Small intestine (tissue), 7 donors: ENCODE results near the gene MAP3K21. TPM values are rescaled to one million over a fixed set of nuclear protein-coding genes. Genes with fewer than 3 reads are reported as not detected.

Experiments used
- DNase-seq, 2 donors: peaks; one replicate each; pipeline versions ENCODE4 v3.0.0 to v3.0.0-alpha.2; 2013
- FAIRE-seq: peaks from 2 replicates; lab custom pipeline; 2012; peaks lifted over from hg19 to GRCh38; lab: Jason Lieb, UNC
- H3K27ac ChIP-seq, 3 donors: one replicate each; pipeline ENCODE4 v1.5.1; 2013; ENCODE audit warnings: low read length in 2 of 3, mild to moderate bottlenecking in 2 of 3, control low read depth in 1 of 3, inconsistent platforms in 1 of 3, low read depth in 1 of 3, moderate library complexity in 1 of 3
- H3K27me3 ChIP-seq, 3 donors: one replicate each; pipeline ENCODE4 v1.6.1; 2013; ENCODE audit warnings: low read length in 3 of 3, inconsistent platforms in 1 of 3; ENCODE audit not compliant: control insufficient read depth in 3 of 3, insufficient read depth in 3 of 3
- H3K36me3 ChIP-seq, 3 donors: one replicate each; pipeline ENCODE4 v1.6.1; 2013; ENCODE audit warnings: low read length in 3 of 3, inconsistent platforms in 1 of 3, low read depth in 1 of 3, mild to moderate bottlenecking in 1 of 3, moderate library complexity in 1 of 3; ENCODE audit not compliant: control insufficient read depth in 3 of 3, insufficient read depth in 2 of 3
- H3K4me1 ChIP-seq, 3 donors: one replicate each; pipeline ENCODE4 v1.6.1; 2013; ENCODE audit warnings: low read length in 2 of 3, inconsistent platforms in 1 of 3, low read depth in 1 of 3, mild to moderate bottlenecking in 1 of 3, moderate library complexity in 1 of 3; ENCODE audit not compliant: control insufficient read depth in 3 of 3, insufficient read depth in 2 of 3
- H3K4me3 ChIP-seq, 3 donors: one replicate each; pipeline ENCODE4 v1.5.1; 2013; ENCODE audit warnings: low read length in 3 of 3, control low read depth in 1 of 3, inconsistent platforms in 1 of 3, low read depth in 1 of 3, mild to moderate bottlenecking in 1 of 3, moderate library complexity in 1 of 3
- H3K9me3 ChIP-seq, 2 donors: one replicate each; pipeline ENCODE4 v1.6.1; 2013; ENCODE audit warnings: low read depth in 1 of 2, low read length in 1 of 2; ENCODE audit not compliant: control insufficient read depth in 2 of 2, insufficient read depth in 1 of 2
- WGBS, 3 donors: extraction: QIAGEN DNeasy Blood & Tissue Kit; methylation state at CpG; one replicate each; pipeline ENCODE4 v1.1.7; 2013; 5-methylcytosine and 5-hydroxymethylcytosine counted together
- polyA plus RNA-seq, 4 donors: library from polyadenylated mRNA; stranded (reverse) in 3 of 4; unstranded in 1 of 4; fragments of 200-250 nt in 3 of 4; fragments of 120-200 nt in 1 of 4; gene quantifications; one replicate each; pipeline versions ENCODE4 v1.2.1 to v1.2.3, GENCODE V29; 2013
- donor health status: healthy with polysubstance abuse.
- donor health status: control.
- donor health status: control.
- donor health status: Bipolar disorder and iron deficiency.
- donor health status: healthy.

MAP3K21 gene
- polyA plus RNA-seq, 4 donors, result 7.6 to 11.9 (median 10.6) TPM

DNA sequence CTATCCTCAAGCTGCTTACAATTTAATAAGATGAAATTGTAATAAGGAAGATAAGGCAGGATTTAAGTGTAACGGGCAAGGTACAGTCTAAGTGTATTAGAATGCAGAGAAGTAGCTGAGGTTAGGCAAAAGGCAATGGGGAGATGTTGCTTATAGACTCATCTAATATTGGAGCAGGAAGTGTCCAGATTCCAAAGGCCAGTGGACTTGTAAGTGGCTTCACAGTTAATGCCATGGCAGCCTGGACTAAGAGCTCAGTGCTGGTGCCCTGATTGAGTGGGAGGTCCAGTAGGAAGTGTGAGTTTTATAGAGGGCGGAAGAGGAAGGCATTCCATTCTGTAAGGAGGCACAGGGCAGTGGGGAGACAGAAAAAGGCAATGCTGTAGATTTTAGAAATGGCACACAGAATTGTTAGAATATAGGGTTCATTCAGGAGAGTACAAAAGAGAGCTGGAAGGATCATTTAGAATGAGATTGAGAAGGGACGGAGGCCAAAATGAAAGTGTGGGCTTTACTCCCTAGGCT, 12.6 kb downstream of the MAP3K21 start:
- Histone ChIP-seq H3K4me3 (no peak overlapping the region), H3K4me1 (peaks cover 0 to 7% (median 7%) of the 10 kb centered on the region in 3 donors), H3K36me3 (no peaks in the 10 kb centered on the region), H3K9me3 (no peaks in the 10 kb centered on the region), H3K27me3 (no peaks in the 10 kb centered on the region), H3K27ac (no peak overlapping the region)
- DNase-seq (peak in 1 of 2 donors; percentile 83), FAIRE-seq (no peak)
- WGBS, 3 donors, result 52 to 84% (median 61%) methylated on average over 3 of the region's 3 CpGs

DNA sequence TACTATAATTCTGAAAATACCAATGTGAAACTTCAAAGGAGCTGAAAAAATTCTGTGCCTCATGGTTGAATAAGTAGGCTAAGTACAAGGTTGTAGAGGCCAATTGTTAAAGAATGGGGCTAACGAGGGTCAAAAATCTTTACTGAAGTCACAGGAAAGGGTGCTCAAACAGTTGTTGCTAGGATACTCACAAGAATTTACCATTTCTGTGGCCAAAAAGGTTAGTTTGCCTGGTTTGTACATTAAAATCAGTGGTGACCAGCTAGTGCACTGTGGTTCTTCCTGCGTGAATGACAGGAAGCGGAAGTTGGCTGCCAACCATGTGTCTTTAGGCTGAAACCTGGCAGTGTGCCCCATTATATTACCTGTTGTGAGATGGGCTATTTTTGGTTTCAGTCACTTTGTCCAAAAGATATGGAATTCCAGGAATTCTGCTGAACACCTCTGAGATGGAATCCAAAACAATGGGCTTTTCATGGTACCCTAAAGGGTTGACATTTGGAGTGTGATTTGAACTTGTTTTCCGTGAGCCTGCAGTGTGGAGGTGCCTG, 13.5 kb downstream of the MAP3K21 start:
- FAIRE-seq (no peak), DNase-seq (no peak)
- H3K27ac ChIP-seq, result no peak overlapping the region
- no peaks in the 10 kb centered on the region for H3K27me3 ChIP-seq
- WGBS, 3 donors, result 40 to 62% (median 54%) methylated on average over 4 of the region's 4 CpGs
- peaks cover 0 to 7% (median 6%) of the 10 kb centered on the region in 3 donors for H3K4me1 ChIP-seq
- no peak overlapping the region for H3K4me3 ChIP-seq
- no peaks in the 10 kb centered on the region for H3K36me3 ChIP-seq
- no peaks in the 10 kb centered on the region for H3K9me3 ChIP-seq

- Histone ChIP-seq H3K27me3 (no peaks in the 10 kb centered on the region), H3K4me3 (no peak overlapping the region), H3K4me1 (peaks cover 0 to 7% (median 6%) of the 10 kb centered on the region in 3 donors), H3K27ac (no peak overlapping the region), H3K9me3 (no peaks in the 10 kb centered on the region), H3K36me3 (no peaks in the 10 kb centered on the region)
- DNase-seq, result no peak
- no peak for FAIRE-seq
Measured at GRCh38 chr1:233342086-233342485, 14.6 kb downstream of the MAP3K21 start.

DNA sequence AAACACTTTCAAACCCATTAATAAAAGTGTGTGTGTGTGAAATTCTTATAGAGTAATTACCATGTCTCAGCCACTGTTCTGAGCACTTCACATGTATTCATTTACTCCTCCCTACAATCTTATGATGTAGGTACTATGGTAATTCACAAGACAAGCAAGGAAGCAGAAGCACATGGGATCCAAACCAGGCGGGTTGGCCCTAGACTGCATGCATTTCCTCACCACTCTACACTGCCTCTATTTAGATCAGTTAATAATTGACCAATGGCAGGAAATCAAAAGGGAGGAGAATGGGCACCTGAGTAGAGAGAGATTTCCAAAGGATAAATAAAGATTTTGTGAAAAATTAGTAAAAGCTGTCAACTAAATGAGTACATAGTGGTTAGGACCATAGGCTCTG, 15.7 kb downstream of the MAP3K21 start:
- H3K27ac ChIP-seq, result no peak overlapping the region
- DNase-seq (peak in 1 of 2 donors; percentile 76), FAIRE-seq (no peak)
- WGBS, 3 donors, result 11 to 57% (median 30%) methylated on average over 1 of the region's 1 CpG
- H3K27me3 ChIP-seq, result no peaks in the 10 kb centered on the region
- H3K4me1 ChIP-seq, result peaks cover 0 to 6% (median 5%) of the 10 kb centered on the region in 3 donors
- H3K4me3 ChIP-seq, result no peak overlapping the region
- no peaks in the 10 kb centered on the region for H3K9me3 ChIP-seq
- H3K36me3 ChIP-seq, result no peaks in the 10 kb centered on the region

- Histone ChIP-seq H3K27me3 (no peaks in the 10 kb centered on the region), H3K36me3 (no peaks in the 10 kb centered on the region), H3K9me3 (no peaks in the 10 kb centered on the region), H3K4me3 (no peak overlapping the region), H3K4me1 (no peaks in the 10 kb centered on the region), H3K27ac (no peak overlapping the region)
- FAIRE-seq (no peak), DNase-seq (no peak)
- WGBS, 3 donors, result 65 to 77% (median 76%) methylated on average over 5 of the region's 5 CpGs
Measured at GRCh38 chr1:233347338-233347737, 19.8 kb downstream of the MAP3K21 start.

- Histone ChIP-seq H3K27ac (no peak overlapping the region), H3K27me3 (no peaks in the 10 kb centered on the region), H3K9me3 (no peaks in the 10 kb centered on the region), H3K4me1 (no peaks in the 10 kb centered on the region), H3K36me3 (peaks cover 0 to 2% (median 0%) of the 10 kb centered on the region in 3 donors), H3K4me3 (no peak overlapping the region)
- WGBS, 3 donors, result 87 to 95% (median 93%) methylated on average over 5 of the region's 5 CpGs
- FAIRE-seq (no peak), DNase-seq (no peak)
Measured at GRCh38 chr1:233349137-233349536, 21.6 kb downstream of the MAP3K21 start.

- no peak for DNase-seq
- Histone ChIP-seq H3K36me3 (peaks cover 0 to 10% (median 0%) of the 10 kb centered on the region in 3 donors), H3K4me1 (peaks cover 0 to 3% (median 0%) of the 10 kb centered on the region in 3 donors), H3K27me3 (no peaks in the 10 kb centered on the region), H3K9me3 (no peaks in the 10 kb centered on the region), H3K27ac (no peak overlapping the region), H3K4me3 (no peak overlapping the region)
- FAIRE-seq, result no peak
Measured at GRCh38 chr1:233354983-233355382, 27.5 kb downstream of the MAP3K21 start.

GRCh38 chr1:233355841-233356704, 28.5 kb downstream of the MAP3K21 start:
- Histone ChIP-seq H3K9me3 (no peaks in the 10 kb centered on the region), H3K36me3 (peaks cover 0 to 10% (median 0%) of the 10 kb centered on the region in 3 donors), H3K27me3 (no peaks in the 10 kb centered on the region), H3K27ac (no peak overlapping the region), H3K4me3 (no peak overlapping the region), H3K4me1 (peaks cover 0 to 3% (median 0%) of the 10 kb centered on the region in 3 donors)
- 64 to 72% (median 69%) methylated on average over 8 of the region's 8 CpGs for WGBS, 3 donors
- FAIRE-seq, result no peak
- DNase-seq, result peak in 1 of 2 donors; percentile 66
